CD4-positive, alpha-beta T cell treated with Interferon alpha-2 for 1 hour (primary cell): ENCODE results near the gene GRB7.
A peak's percentile ranks its signal among the peaks of the same experiment; 100 is the strongest.
"Not testable (repeated sequence)": the region's sequence is repeated elsewhere in the genome, so short reads cannot be mapped to it uniquely, and the experiment has no call there.

Experiments used
- DNase-seq, 2 donors: peaks; one replicate each; pipeline ENCODE4 v3.0.0-alpha.2; 2020 to 2022

GRB7 gene

DNA sequence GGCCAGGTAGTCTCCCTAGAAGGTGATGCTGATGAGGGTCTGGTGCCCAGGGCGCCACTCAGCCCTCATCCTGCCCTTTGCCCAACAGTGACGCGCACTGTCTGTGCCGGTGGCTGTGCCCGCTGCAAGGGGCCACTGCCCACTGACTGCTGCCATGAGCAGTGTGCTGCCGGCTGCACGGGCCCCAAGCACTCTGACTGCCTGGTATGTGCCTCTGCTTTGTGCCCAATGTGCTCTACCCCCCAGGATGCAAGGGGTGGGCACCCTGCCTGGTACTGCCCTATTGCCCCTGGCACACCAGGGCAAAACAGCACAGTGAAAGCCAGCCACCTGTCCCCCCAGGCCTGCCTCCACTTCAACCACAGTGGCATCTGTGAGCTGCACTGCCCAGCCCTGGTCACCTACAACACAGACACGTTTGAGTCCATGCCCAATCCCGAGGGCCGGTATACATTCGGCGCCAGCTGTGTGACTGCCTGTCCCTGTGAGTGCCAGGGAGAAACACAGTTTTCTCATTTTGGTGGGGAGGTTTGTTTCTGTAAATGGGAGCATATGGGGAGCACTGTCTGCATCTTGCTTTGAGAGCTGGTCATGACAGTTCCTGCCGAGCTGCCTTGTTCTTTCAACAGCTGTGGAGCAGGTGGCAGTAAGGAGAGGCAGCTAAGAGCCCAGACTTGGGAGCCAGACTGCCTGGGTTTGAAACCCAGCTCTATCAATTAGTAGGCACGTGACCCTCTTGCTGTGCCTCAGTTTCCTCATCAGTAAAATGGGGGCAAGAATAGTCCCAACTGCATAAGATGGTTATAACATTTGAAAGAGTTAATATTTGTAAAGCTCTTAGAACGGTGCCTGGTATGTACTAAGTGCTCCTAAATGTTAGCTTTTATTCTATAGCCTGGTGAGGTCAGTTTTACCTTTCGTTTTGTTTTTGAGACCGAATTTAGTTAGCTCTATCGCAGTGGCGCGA lies 27.5 kb upstream of the GRB7 start:
- DNase-seq: no peak

DNA sequence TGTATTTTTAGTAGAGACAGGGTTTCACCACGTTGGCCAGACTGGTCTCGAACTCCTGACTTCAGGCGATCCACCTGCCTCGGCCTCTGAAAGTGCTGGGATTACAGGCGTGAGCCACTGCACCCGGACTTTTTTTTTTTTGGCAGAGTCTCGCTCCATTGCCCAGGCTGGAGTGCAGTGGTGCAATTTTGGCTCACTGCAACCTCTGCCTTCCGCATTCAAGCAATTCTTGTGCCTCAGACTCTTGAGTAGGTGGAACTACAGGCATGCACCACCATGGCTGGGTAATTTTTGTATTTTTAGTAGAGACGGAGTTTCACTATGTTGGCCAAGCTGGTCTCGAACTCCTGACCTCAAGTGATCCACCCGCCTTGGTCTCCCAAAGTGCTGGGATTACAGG lies 26.7 kb upstream of the GRB7 start:
- DNase-seq: not testable (repeated sequence)

DNA sequence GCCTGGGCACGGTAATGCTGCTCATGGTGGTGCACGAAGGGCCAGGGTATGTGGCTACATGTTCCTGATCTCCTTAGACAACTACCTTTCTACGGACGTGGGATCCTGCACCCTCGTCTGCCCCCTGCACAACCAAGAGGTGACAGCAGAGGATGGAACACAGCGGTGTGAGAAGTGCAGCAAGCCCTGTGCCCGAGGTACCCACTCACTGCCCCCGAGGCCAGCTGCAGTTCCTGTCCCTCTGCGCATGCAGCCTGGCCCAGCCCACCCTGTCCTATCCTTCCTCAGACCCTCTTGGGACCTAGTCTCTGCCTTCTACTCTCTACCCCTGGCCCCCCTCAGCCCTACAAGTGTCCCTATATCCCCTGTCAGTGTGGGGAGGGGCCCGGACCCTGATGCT lies 25.9 kb upstream of the GRB7 start:
- no peak for DNase-seq

DNA sequence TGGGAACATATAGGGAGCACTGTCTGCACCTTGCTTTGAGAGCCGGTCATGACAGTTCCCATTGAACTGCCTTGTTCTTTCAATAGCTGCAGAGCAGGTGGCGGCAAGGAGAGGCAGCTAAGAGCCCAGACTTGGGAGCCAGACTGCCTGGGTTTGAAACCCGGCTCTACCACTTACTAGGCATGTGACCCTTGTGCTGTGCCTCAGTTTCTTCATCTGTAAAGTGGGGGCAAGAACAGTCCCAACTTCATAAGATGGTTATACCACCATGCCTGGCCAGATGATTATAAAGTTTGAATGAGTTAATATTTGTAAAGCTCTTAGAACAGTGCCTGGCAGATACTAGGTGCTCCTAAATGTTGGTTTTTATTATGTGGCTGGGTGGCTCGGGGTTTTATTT lies 23.5 kb upstream of the GRB7 start:
- no peak for DNase-seq

DNA sequence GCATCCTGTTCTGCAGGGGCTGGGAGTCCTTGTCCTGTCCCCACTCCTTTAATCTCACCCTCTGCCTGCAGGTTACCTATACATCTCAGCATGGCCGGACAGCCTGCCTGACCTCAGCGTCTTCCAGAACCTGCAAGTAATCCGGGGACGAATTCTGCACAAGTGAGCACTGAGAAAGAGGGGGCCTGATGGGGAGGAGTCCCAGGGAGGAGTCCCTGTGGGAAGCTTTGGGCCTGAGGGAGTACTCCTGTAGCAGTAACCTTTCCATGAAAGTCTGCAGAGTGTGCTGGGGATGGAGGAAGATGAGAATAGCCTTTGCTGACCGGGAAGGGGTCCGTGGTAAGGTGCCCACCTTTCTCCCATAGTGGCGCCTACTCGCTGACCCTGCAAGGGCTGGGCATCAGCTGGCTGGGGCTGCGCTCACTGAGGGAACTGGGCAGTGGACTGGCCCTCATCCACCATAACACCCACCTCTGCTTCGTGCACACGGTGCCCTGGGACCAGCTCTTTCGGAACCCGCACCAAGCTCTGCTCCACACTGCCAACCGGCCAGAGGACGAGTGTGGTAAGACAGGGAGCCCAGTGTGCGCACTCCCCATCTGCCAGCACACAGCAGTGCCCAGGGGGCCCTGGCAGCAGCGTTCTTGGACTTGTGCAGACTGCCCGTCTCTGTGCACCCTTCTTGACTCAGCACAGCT lies 22.2 kb upstream of the GRB7 start:
- no peak for DNase-seq

DNA sequence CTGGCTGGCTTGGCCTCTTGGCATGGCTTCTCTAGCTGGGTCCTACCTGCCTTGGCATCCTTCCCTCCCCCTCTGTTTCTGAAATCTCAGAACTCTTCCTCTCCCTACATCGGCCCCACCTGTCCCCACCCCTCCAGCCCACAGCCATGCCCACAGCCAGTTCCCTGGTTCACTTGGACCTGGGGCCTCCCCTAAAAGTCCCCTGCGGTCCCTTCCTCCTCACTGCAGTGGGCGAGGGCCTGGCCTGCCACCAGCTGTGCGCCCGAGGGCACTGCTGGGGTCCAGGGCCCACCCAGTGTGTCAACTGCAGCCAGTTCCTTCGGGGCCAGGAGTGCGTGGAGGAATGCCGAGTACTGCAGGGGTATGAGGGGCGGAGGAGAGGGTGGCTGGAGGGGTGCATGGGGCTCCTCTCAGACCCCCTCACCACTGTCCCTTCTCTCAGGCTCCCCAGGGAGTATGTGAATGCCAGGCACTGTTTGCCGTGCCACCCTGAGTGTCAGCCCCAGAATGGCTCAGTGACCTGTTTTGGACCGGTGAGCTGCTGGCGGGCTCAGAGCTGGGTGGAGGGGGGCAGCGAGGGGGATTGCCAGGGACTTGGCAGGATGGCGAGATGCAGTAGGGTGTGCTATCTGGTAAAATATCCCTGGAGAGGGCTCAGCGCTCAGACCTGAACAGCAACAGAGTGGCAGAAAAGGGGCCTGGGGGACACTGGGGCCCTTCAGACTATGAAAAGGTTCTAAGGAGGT lies 21.5 kb upstream of the GRB7 start:
- DNase-seq: no peak

DNA sequence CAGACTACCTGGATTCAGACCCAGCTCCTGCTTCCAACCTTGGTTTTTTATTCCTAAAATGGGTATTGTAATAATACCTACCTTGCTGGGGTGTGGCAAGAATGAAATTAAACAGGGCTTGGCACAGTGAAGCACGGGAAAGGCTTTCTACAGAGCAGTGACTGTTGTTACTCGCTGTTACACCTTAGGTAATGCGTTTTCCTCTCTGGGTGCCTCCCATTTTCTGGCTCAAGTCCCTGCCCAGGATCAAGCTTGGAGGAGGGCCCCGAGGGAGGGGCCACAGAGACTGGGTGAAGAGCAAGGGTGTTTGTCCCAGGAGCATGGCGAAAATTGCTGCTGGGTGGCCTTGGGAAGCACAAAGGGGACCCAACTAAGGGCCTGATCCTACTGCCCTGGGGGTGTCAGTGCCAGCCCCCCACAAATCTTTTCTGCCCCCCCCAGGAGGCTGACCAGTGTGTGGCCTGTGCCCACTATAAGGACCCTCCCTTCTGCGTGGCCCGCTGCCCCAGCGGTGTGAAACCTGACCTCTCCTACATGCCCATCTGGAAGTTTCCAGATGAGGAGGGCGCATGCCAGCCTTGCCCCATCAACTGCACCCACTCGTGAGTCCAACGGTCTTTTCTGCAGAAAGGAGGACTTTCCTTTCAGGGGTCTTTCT lies 20.7 kb upstream of the GRB7 start:
- DNase-seq: no peak

DNA sequence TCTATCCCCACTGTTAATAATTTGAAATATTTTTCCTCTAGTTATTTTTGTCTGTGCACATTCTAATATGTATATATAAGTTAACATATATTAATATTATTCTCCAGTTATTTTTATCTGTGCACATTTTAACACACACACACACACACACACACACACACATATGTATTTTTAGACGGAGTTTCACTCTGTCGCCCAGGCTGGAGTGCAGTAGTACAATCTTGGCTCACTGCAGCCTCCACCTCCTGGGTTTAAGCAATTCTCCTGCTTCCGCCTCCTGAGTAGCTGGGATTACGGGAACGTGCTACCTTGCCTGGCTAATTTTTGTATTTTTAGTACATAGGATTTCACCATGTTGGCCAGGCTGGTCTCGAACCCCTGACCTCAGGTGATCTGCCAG lies 20.1 kb upstream of the GRB7 start:
- no peak for DNase-seq

DNA sequence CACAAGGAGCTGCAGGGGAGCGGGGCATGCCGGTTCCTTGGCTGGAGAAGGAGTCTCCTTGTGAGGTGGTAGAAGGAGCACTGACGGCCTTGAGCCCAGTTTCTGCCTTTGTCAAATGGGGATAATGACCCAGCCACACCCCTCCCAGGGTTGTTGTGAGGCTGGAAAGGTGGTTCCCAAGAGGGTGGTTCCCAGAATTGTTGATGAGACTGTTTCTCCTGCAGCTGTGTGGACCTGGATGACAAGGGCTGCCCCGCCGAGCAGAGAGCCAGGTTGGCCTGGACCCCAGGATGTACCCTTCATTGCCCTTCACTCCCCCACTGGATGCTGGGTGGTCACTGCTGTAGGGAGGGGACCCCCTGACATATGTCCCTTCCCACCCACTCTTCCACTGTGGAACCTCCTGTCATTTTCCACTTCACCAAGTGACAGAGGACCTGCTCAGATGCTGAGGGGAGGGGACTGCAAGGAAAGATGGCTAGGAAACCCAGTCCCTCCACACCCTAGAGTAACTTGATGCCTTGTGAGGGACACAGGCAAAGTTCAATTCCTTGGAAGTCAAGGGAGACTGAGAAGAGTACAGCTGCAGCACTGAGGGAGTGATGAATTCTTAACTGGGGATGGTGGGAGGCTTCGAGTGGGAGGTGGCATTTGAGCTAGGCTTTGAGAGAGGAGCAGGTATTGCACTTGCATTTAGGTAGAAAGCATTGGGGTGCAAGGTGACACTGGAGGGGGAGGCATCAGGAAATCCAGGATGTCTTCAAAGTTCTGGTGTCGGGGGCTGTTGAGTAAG lies 18.0 kb upstream of the GRB7 start:
- no peak for DNase-seq

DNA sequence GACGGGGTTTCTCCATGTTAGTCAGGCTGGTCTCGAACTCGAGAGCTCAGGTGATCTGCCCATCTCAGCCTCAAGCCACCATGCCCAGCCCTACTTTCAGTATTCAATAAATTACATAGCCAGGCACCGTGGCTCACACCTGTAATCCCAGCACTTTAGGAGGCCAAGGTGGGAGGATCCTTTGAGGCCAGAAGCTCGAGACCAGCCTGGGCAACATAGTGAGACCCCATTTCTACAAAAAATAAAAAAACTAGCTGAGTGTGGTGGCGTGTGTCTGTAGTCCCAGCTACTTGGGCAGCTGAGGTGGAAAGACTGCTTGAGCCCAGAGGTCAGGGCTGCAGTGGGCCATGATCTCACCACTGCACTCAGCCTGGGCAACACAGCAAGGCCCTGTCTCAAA lies 15.6 kb upstream of the GRB7 start:
- no peak for DNase-seq

DNA sequence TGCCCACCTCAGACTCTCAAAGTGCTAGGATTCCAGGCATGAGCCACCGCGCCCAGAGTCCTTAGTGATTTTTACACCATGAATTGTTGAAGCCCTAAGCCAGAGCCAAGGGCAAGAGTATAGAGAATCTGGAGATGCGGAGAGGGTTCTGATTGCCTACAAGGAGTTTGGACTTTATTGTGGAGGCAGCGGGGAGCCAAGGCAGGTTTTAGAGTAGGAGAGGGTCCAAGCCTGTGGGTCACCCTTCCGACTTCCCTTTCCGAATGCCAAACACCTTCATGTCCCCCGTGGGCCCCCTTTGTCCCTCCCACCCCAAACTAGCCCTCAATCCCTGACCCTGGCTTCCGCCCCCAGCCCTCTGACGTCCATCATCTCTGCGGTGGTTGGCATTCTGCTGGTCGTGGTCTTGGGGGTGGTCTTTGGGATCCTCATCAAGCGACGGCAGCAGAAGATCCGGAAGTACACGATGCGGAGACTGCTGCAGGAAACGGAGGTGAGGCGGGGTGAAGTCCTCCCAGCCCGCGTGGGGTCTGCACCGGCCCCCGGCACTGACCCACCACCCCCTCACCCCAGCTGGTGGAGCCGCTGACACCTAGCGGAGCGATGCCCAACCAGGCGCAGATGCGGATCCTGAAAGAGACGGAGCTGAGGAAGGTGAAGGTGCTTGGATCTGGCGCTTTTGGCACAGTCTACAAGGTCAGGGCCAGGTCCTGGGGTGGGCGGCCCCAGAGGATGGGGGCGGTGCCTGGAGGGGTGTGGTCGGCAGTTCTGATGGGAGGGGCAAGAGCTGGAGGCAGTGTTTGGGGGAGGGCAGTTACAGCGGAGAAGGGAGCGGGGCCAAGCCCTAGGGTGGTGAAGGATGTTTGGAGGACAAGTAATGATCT lies 14.5 kb upstream of the GRB7 start:
- DNase-seq: no peak

DNA sequence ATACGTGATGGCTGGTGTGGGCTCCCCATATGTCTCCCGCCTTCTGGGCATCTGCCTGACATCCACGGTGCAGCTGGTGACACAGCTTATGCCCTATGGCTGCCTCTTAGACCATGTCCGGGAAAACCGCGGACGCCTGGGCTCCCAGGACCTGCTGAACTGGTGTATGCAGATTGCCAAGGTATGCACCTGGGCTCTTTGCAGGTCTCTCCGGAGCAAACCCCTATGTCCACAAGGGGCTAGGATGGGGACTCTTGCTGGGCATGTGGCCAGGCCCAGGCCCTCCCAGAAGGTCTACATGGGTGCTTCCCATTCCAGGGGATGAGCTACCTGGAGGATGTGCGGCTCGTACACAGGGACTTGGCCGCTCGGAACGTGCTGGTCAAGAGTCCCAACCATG lies 13.0 kb upstream of the GRB7 start:
- DNase-seq: no peak

DNA sequence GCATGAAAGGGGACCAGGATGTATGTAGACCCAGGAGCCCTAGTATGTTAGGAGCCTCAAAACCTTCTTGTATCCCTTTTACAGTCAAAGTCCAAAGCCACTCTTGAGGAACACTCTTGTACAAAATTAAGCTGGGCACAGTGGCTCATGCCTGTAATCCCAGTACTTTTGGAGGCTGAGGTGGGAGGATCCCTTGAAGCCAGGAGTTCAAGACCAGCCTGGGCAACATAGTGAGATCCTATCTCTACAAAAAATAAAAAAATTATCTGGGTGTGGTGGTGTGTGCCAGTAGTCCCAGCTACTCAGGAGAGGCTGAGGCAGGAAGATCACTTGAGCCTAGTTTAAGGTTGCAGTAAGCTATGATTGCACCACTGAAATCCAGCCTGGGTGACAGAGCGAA lies 11.8 kb upstream of the GRB7 start:
- DNase-seq: not testable (repeated sequence)

DNA sequence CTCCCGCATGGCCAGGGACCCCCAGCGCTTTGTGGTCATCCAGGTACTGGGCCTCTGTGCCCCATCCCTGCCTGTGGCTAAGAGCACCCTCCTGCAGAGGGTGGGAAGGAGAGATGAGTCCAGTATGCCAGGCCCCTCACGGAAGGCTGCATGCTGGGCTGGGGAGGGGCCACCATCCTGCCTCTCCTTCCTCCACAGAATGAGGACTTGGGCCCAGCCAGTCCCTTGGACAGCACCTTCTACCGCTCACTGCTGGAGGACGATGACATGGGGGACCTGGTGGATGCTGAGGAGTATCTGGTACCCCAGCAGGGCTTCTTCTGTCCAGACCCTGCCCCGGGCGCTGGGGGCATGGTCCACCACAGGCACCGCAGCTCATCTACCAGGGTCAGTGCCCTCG lies 11.1 kb upstream of the GRB7 start:
- no peak for DNase-seq

DNA sequence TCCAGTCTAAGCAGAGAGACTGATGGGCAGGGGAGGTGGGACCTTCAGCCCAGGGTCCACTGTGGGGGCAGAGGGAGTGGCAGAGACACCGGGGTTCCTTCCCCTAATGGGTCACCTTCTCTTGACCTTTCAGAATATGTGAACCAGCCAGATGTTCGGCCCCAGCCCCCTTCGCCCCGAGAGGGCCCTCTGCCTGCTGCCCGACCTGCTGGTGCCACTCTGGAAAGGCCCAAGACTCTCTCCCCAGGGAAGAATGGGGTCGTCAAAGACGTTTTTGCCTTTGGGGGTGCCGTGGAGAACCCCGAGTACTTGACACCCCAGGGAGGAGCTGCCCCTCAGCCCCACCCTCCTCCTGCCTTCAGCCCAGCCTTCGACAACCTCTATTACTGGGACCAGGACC lies 10.2 kb upstream of the GRB7 start:
- DNase-seq: no peak

DNA sequence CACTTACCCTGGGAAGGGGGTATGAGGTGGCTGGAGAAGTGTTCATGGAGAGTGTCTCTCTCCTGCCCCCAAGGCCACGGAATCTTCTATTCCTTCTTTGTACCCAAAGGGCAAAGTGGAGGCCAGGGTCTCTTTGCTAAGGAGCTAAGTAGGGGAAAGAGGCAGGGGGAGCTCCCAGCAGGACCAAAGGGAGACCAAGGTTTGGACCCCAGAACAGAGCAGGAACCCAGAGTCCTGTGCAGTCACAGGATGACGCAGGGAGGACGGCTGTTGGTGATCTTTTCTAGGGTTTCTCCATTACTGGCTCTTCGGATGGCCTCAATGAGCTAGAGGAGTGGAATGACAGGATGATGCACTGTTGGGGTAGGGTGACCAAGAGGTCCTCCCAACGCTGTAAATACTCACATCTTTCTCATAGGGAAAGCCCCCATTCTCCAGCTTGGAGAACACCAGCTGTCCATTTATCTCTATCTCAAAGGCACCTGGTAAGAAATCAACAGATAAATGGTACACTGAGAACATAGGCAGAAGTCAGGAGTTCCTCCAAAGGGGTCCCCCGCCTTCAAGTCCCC lies 8.4 kb upstream of the GRB7 start:
- DNase-seq: no peak

DNA sequence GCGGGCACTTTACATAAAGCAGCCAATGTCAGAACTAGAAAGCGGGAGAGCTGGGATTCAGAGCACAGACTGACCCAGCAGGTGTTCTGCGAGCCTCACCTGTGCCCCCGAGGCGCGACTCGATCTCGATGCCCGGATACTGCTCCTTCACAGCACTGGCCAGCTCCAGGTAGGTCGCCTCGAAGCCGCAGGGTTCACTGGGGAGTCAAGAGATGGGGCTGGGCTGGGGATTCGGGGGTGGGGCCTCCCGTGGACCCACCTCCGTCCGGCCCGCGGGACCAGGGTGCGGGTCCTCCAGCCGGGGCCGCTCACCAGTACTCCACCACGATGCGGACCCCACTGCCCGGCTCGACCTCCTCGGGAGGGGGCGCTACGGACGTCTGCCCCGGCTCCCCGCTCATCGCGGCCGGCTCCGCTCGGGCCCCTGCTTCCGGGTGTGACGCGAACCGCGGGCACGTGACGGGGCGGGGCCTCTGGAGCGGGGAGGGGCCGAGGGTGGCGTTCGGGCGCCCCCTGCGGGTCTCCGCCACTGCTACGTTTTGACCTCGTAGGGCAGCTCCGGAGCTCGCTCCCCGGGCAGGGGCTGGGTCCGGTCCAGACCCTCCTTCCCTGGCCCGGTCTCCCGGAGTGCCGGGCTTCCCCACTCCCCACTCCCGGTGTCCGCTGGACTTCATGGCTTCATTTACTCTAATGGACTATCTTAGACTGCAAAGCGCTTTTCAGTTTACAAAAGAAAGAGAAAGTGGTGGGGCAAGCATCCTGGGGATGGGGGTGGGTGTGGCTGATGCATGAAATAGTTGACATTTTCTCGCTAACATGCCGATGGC lies 7.4 kb upstream of the GRB7 start, which contains the start of gene MIEN1:
TSS of gene MIEN1 (minus strand) at position 438 of the 827 bp plus-strand sequence. CDS start at position 401, 37 bp downstream.
- peak; percentile 89 to 94 for DNase-seq

DNA sequence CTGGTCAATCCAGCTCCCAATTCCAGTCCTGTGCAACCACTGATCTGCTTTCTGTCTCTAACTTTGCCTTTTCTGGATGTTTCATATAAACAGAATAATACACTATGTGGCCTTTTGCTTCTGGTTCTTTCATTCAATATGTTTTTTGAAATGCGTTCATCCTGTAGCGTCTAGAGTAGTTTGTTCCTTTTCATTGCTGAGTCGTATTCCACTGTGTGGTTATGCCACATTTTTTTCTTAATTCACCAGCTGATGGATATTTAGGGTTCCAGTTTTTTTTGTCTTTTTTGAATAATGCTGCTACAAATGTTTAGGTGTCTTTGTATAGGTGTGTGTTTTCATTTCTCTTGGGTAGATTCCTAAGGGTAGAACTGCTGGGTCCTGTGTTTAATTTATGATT lies 5.2 kb upstream of the GRB7 start:
- no peak for DNase-seq

DNA sequence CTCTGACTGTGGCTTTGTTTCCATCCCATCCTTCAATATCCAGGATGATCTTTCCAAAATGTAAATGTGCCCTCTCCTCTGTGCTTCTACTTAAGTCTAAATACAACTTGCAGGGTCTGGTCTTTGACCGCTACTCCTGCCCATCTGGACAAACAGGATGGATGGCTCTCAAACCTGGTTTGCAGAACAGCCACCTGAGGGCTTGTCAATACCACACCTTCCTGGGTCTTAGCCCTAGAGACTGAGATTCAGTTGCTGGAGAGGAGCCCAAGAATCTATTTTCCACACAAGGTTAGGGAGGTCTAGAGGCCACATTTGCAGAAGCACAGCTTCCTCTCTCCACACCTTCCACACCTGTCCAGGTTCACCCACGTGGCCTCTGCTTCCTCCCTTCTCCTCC lies 1.9 kb upstream of the GRB7 start:
- no peak for DNase-seq
